ENCODE results near the gene NUDT4.

The NUDT4 gene

DNA sequence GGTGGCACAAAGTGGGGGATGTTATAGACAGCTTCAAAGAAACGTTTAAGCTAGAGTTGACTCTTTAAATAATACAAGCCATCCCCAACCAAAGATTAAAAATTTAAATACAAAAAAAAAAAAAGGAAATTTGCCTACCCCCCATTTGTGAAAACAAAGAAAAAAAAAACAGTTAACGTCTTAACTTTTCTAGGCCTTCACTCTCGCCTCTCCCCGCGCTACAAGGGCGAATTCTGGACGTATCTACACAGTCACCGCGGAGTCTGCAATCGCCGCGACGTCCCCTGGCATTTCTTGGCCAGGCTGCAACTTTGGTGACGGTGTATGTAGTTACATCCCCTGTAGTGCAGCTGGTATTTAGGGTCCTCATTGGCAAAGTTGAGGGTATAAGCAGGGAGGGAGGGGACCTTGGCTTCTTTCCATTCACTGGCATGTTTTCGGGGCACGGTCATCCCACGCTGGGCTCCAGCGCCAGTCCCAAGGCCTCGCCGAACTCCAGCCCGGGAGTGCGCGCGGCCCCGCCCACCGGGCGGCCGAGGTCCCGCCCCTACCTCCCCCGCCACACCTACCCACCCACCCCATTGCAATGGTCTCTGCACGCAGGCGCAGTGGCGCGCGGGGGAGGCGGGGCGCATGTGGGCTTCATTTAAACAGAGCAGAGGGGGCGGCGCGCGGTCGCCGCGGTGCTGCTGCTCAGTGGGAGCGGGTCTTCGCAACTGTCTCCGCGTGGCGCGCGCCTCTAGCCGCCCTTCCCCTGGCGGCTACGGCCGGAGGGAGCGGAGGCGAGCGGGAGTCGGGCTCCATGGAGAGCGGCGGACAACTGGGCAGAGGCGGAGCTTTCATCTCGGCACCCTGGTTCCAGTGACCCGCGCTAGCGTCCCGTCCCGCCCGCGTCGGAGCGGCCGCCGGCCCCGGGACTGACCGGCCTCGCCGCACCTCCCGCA lies at the start of gene NUDT4:
NUDT4 (plus strand) TSS at position 674 of the 944 bp plus-strand sequence. CDS start 398 bp downstream, outside the sequence.
- DNase-seq: peak; percentile 91 to 99 (median 96)
- intact Hi-C loops (cut with DNase I): no loop called here

DNA sequence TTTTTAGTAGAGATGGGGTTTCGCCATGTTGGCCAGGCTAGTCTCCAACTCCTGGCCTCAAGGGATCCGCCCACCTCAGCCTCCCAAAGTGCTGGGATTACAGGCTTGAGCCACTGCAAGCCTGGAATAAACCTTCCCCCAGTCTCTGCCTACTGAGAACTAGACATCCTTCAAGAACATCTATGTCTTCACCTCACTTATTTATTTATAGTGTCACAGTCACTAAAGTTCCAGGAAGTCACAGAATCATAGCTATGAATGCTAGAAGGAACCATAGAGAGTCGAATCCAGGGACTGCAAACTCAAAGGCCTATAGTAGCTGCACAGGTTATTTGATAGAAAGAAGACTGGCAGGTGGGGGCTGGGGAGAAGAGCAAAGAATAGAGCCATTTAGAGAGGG lies 44.7 kb upstream of the NUDT4 start:
- DNase-seq: no peak
- intact Hi-C loops (cut with DNase I): no loop called here

DNA sequence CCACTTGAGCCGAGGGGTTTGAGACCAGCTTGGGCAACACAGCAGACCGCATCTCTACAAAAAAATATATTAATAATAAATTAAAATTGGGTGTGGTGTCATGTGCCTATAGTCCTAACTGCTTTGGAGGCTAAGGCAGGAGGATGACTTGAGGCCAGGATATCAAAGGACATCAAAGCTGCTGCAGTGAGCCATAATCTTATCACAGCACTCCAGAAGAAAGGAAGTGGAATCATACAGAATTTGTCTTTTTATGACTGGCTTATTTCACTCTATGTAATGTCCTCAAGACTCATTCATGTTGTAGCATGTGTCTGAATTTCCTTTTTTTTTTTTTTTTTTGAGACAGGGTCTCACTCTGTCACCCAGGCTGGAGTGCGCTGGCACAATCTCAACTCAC lies 43.9 kb upstream of the NUDT4 start:
- intact Hi-C loops (cut with DNase I): no loop called here
- no peak for DNase-seq

DNA sequence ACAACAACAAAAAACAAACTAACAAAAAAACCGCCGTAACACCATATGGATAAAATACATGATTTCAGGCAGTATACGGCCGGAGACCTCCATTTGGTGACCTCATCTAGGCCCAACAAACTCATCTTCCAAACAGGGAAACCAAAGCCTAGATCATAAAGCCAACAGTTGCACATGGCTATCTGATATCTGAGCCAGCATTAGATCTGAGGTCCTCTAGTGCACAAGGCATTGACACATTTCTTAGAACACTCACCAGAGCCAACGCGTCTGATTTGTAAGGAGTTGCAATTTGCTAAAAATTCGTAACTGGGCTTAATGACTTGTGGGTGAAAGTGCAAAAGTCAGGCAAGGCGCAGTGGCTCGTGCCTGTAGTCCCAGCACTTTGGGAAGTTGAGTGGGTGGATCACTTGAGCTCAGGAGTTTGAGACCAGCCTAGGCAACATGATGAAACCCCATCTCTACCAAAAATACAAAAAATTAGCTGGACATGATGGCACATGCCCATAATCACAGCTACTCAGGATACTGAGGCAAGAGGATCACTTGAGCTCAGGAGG lies 42.0 kb upstream of the NUDT4 start:
- DNase-seq: no peak
- intact Hi-C loops (cut with DNase I): no loop called here

DNA sequence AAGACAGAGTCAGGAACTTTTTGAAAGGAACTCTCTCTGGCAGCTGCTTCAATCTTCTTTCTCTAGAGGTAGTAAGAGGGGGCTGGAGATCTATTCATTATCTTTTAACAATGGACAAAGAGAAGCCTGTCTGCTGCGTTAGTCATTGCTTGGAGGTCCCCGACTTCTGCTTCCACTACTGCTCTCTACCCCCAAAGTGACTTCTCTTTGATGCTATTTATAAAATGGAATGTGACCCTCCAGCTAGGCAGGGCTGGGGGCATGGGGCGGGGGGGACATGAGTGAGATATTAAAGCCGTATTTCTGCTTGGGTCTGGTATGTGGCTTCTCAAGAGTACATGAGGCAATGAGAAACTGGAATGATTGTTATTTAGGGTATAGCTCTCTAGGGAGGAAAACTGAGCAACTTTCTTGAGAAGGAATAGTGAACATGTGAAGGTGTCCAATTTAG lies 41.4 kb upstream of the NUDT4 start:
- no peak for DNase-seq
- intact Hi-C loops (cut with DNase I): no loop called here

DNA sequence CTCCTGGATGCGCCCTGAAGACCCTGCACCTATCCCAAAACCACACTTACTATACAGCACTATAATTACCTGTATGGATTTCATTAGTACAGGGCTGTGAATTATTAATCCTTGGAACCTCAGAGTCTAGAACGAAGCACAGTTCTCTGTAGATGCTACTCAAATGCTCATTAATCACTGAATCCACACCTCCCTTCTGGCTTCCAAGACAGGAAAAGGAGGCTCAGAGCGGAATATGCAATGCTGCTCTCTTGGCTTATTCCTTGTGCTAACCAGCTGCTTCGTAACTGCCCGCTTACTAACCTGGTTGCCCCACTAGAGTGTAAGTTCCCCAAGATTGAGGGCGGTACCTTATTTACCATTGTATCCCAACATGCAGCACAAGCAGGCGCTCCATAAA lies 39.1 kb upstream of the NUDT4 start:
- DNase-seq: no peak
- intact Hi-C loops (cut with DNase I): no loop called here

DNA sequence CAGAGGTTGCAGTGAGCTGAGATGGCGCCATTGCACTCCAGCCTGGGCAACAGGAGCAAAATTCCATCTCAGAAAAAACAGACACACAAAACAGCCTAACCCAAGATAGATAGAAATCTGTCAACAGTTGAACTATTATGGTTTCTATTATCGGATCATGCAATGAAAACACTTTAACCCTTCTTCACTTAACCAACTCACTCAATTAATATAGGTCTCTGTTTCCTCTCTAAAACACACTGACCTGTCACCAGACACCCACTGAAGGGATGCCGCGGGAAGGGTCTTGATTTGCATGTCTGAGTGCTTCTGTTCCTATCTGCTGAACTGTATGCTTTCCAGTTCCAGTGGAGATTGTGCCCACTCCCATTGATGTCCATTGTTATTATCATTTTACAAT lies 38.0 kb upstream of the NUDT4 start:
- intact Hi-C loops (cut with DNase I): no loop called here
- no peak for DNase-seq

DNA sequence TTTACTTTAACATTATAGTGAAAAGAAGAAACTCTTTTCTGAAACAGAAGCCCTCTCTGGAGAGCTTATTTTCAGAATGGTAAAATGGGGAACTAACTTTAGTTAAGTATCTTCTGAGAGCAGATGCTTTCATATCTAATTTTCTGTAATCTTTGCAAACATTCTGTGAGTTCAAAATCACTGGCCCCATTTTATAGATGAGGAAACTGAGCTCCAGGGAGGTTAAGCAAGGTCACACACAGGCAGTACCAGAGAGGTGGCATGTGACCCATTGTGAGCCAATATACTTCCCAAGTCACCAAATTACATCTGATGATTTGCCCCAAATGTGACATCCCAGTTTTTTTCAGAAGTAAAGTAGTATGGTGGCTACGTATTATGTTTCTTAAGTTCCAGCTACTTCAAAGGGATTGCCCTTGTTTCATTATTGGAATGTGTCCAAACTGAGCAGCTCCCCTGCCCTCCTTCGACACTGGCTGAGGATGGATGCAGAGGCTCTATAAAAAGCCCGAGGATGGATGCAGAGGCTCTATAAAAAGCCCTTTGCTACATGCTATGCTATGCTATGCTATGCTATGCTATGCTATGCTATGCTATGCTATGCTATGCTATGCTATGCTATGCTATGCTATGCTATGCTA lies 36.2 kb upstream of the NUDT4 start:
- intact Hi-C loops (cut with DNase I): no loop called here
- no peak for DNase-seq

DNA sequence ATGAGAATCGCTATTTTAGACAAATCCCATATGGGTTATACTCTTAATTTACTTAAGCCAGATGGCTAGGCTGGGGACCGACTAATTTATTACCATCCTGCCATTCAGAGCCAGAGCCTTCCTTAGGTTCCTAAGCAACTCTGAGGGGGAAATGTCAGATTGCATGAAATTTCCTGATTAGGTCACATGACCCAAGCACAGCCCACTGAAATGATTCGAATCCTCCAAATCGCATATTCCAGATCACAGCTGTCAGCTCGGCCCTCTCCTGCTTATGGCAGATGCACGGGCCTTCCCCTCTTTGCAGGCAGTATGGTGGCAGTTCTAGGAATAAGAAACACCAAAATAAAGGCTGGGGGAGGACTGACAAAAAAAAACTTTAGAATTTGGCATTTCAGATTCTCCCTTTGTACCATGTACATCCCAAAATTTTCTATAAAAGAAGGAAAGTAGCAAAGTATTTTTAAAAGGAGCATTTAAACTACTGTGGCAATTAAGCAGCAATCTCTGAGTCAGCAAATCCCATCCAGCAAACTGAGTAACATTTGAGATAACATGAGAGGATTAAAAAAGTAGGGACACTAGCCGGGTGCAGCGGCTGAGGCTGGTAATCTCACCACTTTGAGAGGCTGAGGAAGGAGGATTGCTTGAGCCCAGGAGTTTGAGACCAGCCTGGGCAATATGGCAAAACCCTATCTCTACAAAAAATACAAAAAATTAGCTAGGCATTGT lies 30.5 kb upstream of the NUDT4 start:
- intact Hi-C loops (cut with DNase I): no loop called here
- peak in 2 of 10 donors; percentile 18 to 73 for DNase-seq

DNA sequence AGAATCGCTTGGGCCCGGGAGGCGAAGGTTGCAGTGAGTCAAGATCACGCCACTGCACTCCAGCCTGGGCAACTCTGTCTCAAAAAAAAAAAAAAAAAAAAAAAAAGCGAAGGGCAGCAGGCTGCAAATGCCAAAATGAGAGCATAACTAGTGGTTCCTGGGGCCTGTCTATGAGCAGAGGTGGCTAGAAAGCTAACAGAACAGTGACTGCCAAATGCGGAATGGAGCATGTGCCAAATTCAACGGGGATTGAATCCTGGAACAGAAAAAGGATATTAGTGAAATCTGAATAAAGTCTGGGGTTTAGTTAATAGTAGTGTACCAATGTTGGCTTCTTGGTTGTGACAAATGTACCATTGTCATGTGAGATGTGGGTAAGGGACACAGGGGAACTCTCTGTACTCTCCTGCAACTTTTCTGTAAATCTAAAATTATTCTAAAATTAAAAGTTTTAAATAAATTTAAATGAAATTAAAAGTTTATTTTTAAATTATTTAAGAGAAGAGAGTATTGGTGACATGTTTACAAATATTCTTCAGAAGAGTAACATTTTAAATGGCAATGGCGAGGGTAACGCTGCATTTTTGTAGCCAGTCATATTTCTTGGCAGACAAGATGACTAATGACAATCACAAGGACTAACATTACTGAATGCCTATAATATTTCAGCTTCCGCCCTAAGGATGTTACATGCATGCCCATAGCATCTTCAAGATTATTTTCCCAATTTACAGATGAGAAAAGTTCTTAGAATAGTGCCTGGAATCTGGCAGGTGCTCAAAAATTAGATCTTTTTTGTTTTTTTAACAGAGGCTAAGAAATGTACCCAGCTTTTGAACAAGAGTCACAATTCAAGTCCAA lies 28.9 kb upstream of the NUDT4 start:
- intact Hi-C loops (cut with DNase I): no loop called here
- no peak for DNase-seq

DNA sequence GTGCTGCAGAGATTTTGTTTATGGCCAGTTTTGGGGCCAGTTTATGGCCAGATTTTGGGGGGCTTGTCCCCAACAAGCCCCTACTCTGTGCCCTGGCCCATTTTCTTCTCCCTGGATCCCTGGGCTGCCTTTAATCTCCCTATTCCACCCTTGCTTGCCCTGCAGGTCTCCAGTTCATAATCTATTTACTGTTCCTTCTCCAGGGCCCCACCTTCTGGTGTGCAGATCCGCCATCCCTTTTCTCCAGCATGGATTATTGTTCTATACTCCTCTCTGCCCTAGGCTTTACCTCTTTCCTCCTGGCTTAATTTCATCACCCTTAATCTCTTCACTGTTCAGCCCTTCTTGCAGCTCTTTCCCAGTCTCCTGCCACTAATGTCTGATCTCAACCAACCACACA lies 26.0 kb upstream of the NUDT4 start:
- no peak for DNase-seq
- intact Hi-C loops (cut with DNase I): no loop called here

DNA sequence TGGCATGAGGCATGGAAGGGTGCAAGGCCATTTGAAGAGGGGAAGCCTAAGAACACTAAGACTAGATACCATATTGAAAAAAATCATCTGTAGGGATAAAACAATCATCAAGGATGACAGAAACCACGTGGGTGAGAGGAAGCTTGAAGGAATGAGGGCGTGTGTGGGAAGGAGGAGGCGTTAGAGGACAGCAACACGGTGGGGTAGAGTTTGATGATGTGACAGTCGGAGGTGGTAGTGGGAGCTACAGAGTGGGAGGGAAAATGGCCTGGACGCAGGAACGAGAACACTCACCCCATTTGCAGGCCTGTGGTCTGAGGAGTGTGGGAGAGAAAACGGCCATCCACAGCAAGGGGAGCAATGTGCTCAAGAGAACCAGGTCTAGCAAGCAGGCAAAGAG lies 25.4 kb upstream of the NUDT4 start:
- intact Hi-C loops (cut with DNase I): no loop called here
- no peak for DNase-seq

DNA sequence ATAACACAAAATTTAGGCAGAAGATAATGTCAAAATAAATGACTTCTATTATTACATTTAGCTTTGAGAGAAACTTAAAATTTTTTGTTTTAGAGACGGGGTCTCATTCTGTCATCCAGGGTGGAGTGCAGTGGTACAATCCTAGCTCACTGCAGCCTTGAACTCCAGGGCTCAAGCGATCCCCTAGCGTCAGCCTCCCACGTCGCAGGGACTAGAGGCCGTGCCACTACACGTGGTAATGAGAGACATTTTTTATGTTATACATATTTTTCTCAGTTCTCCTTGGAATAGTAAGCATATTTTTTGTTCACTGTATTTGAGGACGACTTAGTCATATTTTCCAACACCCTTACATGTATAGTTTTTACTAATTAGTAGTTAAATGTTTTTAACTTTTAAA lies 21.5 kb upstream of the NUDT4 start:
- intact Hi-C loops (cut with DNase I): no loop called here

DNA sequence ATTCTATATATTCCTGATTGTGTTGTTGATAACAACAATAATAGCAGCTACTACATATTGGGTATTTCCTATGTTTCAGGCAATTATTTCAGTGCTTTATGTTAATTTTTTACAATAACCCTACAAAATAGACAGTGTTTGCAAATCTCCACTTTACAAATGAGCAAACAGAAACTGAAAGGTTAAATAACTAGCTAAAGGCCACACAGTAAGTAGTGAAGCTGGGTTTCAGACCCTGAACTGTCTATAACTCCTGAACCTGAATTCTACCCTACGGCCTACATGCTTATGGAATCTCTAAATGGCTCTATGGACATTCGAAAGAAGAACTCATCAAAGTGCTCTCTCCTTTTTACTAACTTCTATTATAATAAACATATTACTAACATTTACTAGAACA lies 19.7 kb upstream of the NUDT4 start:
- DNase-seq: no peak
- intact Hi-C loops (cut with DNase I): no loop called here

More for the DNA sequence above, 21.5 kb upstream of the NUDT4 start:
- no peak for DNase-seq

DNA sequence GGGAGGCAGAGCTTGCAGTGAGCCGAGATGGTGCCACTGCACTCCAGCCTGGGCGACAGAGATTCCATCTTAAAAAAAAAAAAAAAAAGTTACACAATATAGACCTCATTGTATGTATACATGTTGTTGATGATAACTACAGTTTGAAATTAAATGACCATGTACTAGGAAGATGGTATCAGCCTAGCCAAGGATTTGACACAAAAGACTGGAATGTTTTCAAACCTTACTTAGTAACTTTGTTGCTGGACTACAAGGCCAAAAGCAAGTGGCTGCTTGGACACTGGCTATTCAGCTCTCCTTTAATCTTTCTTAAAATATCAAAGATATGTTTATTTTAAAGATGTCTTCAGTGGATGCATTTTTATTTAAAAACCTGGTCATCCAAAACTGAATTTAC lies 18.9 kb upstream of the NUDT4 start:
- intact Hi-C loops (cut with DNase I): no loop called here
- no peak for DNase-seq

DNA sequence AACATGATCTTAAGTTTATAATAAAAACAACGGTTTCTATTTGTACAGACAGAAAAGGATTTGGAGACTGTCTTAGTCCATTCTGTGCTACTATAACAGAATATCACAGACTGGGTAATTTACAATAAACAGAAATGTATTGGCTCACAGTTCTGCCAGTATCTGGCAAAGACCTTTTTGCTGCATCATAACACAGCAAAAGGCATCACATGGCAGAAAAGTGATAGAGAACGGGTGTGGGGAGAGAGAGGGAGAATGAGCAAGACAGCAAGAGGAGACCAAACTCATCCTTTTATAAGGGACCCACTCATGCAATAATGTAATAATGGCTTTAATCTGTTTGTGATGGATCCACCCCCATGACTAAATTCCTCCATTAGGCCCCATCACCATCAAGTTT lies 17.0 kb upstream of the NUDT4 start:
- DNase-seq: no peak
- intact Hi-C loops (cut with DNase I): loop anchor here (10.0 kb wide), 1 partner anchor 186 kb away; no protein-coding TSS in a partner anchor

DNA sequence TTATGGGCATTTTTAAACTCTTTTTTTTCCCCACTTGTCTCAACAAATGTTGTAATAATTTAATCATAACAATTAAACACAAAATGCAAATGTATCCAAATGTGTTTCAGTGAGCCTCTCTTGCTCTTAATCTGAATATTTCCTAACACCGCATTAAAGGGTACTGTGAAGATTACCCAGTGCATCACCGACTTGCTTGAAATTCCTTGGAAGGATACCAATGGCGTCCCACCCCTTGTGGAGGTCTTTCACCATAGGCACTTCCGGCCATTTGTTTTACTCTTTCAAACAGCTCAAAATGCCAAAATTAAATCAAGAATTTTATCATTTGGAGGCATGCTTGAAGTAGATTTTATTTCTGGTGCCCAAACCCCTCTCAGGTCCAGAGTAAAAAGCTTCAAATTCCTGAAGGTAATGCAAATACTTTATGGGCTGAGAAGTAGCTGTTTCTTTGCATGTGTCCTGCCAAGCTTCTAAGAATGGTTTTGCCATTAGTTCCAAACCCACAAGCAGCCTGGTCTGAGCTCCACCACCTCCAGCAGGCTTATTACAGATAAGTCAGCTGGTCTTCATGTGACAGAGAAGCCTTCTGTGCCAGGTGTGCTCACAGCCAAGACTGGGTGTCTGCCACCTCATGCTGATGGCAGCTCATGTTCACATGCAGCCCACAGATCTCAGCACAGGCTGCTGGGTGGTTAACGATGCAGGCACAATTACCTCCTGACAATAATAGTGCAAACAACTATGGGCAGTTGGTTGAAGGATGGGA lies 16.4 kb upstream of the NUDT4 start:
- intact Hi-C loops (cut with DNase I): loop anchor here (10.0 kb wide), 1 partner anchor 187 kb away; no protein-coding TSS in a partner anchor

DNA sequence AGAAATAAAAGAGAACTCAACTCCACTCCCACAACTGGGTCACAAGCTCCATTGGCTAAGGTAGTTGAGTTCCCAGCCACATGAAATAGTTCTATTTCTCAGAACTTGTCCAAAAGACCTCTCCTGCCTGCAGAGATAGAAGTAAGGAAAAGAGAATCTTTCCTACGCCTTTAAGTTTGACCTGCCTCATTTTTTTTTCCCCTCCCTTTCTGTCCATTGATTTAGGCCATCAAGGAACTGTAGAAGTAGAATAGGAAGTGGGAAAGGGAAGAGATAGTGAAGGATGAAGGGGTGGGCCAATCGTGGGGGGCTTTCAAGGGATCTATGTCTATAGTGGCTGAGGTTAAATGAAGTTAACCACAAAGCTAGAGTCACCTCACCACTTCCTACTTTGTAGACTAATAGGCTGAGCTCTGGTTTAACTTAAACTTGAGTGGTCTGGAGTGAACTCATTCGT lies 13.9 kb upstream of the NUDT4 start:
- no peak for DNase-seq
- intact Hi-C loops (cut with DNase I): loop anchor here (10.0 kb wide), 1 partner anchor 189 kb away; no protein-coding TSS in a partner anchor

More for the DNA sequence above, 16.4 kb upstream of the NUDT4 start:
- peak in 8 of 10 donors; percentile 25 to 93 (median 58) for DNase-seq

All from posterior cingulate gyrus (tissue), 11 donors.